ENCODE measurements around the gene SERPINA10. TPM values are rescaled to one million over a fixed set of nuclear protein-coding genes. Genes with fewer than 3 reads are reported as not detected.
A peak's percentile ranks its signal among the peaks of the same experiment; 100 is the strongest.

The SERPINA10 gene
- polyA plus RNA-seq, 3 donors, result not detected

- no peak overlapping the region for H3K4me2 ChIP-seq (replicated peaks; ENCODE audit: extremely low read depth, low read length, poor library complexity, severe bottlenecking)
- Mint-ChIP-seq H3K9me3 (peaks cover under 1 to 5% (median 2%) of the 10 kb centered on the region in 7 donors), H3K4me3 (no peak overlapping the region), H3K27ac (no peak overlapping the region), H3K36me3 (no peaks in the 10 kb centered on the region), H3K4me1 (no peaks in the 10 kb centered on the region), H3K27me3 (ENCODE audit: low read depth in 3 of 3) (peaks cover 3 to 6% (median 4%) of the 10 kb centered on the region in 3 donors)
- no peak overlapping the region for H3K4me3 ChIP-seq (replicated peaks in 1 of 3; ENCODE audit: low read depth in 2 of 3, low read length in 3 of 3)
- no peaks in the 10 kb centered on the region for H3K36me3 ChIP-seq (replicated peaks in 1 of 2; ENCODE audit: control insufficient read depth in 1 of 2, insufficient read depth in 2 of 2, low read length in 2 of 2)
- H4K20me1 ChIP-seq (ENCODE audit: insufficient read depth, low read length), result no peaks in the 10 kb centered on the region
- H3K27ac ChIP-seq (ENCODE audit: low read depth in 1 of 2, low read length in 2 of 2), result no peak overlapping the region
- no peak overlapping the region for H3K9ac ChIP-seq (ENCODE audit: insufficient read depth, low read length, poor library complexity, severe bottlenecking)
- no peaks in the 10 kb centered on the region for H3K9me3 ChIP-seq (replicated peaks in 1 of 2; ENCODE audit: control insufficient read depth in 1 of 2, insufficient read depth in 1 of 2, low read length in 2 of 2)
- no peaks in the 10 kb centered on the region for H3K4me1 ChIP-seq (ENCODE audit: control insufficient read depth in 1 of 2, insufficient read depth in 2 of 2, low read length in 2 of 2)
- 73% methylated on average over 7 of the region's 9 CpGs for WGBS (ENCODE audit: insufficient coverage)
- TF ChIP-seq CTCF (IDR thresholded peaks at IDR 0.05), result no peak
- H2AFZ ChIP-seq (ENCODE audit: insufficient read depth, low read depth, low read length, poor library complexity, severe bottlenecking), result no peak overlapping the region
- DNase-seq, result no peak
- H3K27me3 ChIP-seq (ENCODE audit: control insufficient read depth in 2 of 2, insufficient read depth in 2 of 2, low read length in 2 of 2), result no peaks in the 10 kb centered on the region
- H3K79me2 ChIP-seq (ENCODE audit: insufficient read depth, low read length), result no peaks in the 10 kb centered on the region
- intact Hi-C loops (cut with micrococcal nuclease), result no loop called here
Observed at GRCh38 chr14:94295360-94296180, 2.5 kb upstream of the SERPINA10 start.

GRCh38 chr14:94293578-94293924, 483 bp upstream of the SERPINA10 start:
- intact Hi-C loops (cut with micrococcal nuclease), result no loop called here
- Histone ChIP-seq H3K27ac (ENCODE audit: low read depth in 1 of 2, low read length in 2 of 2) (no peak overlapping the region), H3K9ac (ENCODE audit: insufficient read depth, low read length, poor library complexity, severe bottlenecking) (no peak overlapping the region), H3K79me2 (ENCODE audit: insufficient read depth, low read length) (no peaks in the 10 kb centered on the region), H3K4me3 (replicated peaks in 1 of 3; ENCODE audit: low read depth in 2 of 3, low read length in 3 of 3) (no peak overlapping the region), H3K36me3 (replicated peaks in 1 of 2; ENCODE audit: control insufficient read depth in 1 of 2, insufficient read depth in 2 of 2, low read length in 2 of 2) (no peaks in the 10 kb centered on the region), H3K9me3 (replicated peaks in 1 of 2; ENCODE audit: control insufficient read depth in 1 of 2, insufficient read depth in 1 of 2, low read length in 2 of 2) (no peaks in the 10 kb centered on the region), H3K27me3 (ENCODE audit: control insufficient read depth in 2 of 2, insufficient read depth in 2 of 2, low read length in 2 of 2) (no peaks in the 10 kb centered on the region), H3K4me2 (replicated peaks; ENCODE audit: extremely low read depth, low read length, poor library complexity, severe bottlenecking) (no peak overlapping the region), H2AFZ (ENCODE audit: insufficient read depth, low read depth, low read length, poor library complexity, severe bottlenecking) (no peak overlapping the region), H3K4me1 (ENCODE audit: control insufficient read depth in 1 of 2, insufficient read depth in 2 of 2, low read length in 2 of 2) (no peaks in the 10 kb centered on the region), H4K20me1 (ENCODE audit: insufficient read depth, low read length) (no peaks in the 10 kb centered on the region)
- TF ChIP-seq CTCF (IDR thresholded peaks at IDR 0.05), result no peak
- no peaks in the 10 kb centered on the region for H3K4me1 Mint-ChIP-seq
- no peak for DNase-seq
- no peak overlapping the region for H3K4me3 Mint-ChIP-seq
- H3K9me3 Mint-ChIP-seq, result peaks cover 0 to 5% (median 2%) of the 10 kb centered on the region in 7 donors
- peak overlapping the region in 1 of 7 donors; percentile 46 for H3K27ac Mint-ChIP-seq
- peaks cover 1 to 8% (median 3%) of the 10 kb centered on the region in 3 donors for H3K27me3 Mint-ChIP-seq (ENCODE audit: low read depth in 3 of 3)
- WGBS (ENCODE audit: insufficient coverage), result no CpG with 5 or more reads among the region's 3 CpGs
- H3K36me3 Mint-ChIP-seq, result no peaks in the 10 kb centered on the region
